ENCODE results near the gene ALX4.

The ALX4 gene

DNA sequence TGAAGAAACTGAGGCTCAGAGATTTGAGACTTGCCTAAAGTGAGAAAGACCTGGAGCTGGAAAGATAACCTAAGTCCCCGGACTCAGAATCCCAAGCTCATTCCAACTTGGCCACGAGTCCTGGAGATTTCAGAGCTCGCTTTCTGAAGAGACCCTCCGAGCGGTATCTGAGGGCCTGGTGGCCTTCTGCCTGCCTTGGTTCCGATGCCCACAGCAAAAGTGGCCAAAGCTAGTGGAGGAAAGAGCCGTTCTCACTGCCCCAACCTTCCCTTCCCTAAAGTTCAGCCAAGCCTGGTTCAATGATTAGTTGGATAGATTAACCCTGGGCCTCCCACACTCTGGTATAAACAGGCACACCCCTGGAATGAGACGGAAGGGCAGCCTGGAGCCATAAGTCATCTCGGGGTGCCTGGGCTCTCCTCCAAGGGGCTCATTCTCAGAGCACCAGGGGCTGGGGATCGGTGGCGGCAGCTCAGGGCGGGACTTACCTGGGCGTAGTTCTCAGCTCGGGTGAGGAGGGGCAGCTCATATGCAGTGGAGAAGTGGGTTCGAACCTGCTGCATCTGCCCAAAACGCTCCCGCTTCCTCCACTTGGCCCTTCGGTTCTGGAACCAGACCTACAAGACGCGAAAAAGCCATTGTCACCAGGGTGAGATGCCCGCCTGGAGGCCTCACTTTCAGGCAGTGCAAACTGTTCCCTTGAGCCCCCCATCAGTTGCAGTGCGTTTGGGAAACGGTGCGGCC lies 42.8 kb downstream of the ALX4 start:
- DNase-seq = no peak

DNA sequence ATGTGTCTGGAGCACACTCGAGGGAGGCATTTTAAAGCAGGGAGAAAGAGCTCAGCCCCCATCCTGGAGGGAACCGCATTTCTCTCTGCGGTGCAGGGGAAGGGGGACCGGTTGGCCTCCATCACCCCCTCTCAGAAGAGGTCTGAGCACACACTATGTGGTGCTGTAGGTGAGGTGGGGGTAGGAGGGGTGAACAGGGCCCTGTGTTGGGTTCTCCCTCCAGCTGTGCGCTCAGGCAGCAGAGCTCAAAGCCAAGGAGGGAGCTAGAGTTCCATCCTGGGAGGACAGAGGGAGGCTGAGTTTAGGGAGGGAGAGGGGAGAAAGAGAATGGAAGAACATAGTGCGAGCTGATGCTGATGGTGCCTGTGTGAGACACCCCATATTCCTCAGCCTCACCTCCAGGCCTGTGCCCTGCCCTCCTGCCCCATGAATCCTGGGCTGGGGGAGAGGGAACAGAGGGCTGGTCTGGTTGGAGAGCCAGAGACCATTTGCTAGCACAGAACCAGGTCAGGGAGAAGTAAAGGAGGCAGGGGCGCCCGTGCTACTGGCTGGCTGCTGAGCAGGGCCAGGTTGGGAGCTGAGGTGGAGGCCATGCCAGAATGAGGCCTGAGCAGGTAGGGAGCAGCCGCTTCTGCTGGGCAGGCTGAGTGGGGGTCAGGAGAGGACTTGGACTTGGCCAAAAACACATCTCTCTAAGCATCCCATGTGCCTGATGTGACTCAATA lies 43.7 kb downstream of the ALX4 start:
- DNase-seq = no peak

DNA sequence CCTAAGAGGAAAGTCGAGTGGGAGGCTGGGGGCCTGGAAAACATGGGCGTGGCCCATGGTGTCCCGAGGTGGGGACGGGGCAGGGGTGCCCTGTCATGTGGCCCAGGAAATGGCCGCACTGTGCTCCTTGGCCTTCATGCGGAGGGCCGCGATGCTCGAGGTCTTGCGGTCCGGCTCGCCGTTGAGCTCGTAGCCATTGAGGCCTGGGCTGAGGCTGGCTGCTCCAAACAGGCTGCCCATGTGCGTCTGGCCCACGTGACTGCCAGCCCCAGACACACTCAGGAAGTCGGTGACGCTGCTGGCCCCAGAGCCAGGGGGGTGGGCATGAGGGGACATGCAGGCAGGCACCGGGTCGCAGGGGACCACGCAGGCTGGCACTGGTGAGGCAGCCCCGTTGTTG lies 45.2 kb downstream of the ALX4 start:
- DNase-seq = no peak

DNA sequence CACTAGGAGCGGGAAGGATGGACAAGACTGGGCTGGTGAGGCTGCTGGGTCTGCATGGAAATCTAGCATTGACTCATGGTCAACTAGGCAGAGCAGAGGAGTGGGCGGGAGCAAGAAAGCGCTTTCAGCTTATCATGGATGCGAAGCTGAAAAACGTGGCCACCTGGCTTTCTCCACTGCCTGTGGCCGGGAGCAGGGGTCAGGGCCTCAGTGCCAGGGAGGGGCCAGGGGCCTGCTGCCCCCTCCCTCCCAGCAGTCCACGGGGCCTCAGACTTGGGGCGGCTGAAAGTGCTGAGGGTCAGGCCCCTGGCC lies 45.5 kb downstream of the ALX4 start:
- no peak for DNase-seq

DNA sequence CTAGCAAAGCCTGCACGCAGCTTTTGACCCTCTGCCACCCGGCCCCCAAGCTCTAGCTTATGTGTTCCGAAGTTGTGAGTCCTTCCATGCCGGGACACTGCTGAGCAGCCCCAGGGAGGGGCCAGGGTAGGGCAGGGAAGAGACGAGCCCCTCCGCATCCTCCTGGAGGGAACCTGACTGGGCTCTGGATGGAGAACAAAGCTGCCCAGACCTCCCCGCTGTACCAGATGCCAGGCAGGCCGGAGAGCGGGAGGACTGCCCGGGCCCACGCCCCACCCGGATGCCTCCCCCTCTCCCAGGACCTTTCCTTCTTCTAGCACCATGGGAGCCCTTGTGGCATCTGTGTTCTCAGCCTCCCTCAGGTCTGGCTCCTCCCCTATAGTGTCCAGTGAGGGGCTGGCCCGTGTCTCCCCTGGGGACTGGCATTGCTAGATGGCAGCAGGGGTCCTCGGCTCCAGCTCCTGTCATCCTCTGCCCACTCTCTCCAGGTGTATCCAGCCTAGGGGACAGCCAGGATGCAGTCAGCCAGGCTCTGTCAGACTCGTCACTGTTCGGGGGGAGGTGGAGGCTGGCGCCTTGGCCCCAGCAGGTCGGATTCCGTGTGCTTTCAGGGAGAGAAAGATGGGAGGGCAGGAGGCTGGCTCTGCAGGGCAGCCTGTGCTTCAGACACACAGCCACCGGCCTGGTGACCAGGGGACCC lies 46.1 kb downstream of the ALX4 start:
- no peak for DNase-seq

DNA sequence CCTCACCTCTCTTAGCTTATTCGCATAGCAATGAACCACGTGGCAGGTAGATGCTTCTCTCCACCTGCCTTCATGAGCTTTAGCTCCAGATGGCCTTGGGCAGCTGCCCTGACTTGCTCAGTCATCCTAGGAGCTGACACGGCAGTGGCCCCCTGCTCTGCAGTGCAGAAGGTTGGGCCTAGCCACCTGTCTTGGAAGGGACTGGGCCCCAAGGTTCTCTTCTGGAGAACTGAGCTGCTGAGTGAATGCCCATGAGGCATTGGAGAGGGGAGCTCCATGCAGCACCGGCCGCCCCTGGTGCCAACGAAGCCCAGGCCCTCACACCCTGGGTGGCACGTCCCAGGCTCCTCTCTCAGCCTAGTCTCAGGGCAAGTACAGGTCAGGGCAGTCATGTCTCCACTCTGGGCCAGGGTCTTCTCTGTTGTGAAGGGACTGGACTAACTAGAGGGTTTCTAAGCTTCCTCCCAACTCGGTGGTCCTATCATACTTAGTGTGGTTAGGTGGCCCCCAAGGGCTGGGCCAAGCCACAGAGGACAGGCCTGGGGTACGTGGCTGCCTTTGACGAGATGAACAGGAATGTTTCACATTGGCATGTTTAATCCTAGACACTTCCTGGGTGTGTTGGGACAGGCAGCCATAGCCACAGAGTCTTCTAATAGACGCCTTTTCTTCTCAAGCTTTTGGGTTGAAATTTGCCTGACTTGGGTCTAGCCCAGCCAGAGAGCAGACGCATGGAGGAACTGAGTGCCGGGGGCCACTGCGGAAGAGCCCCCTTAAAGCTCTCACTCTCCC lies 47.9 kb downstream of the ALX4 start:
- no peak for DNase-seq

DNA sequence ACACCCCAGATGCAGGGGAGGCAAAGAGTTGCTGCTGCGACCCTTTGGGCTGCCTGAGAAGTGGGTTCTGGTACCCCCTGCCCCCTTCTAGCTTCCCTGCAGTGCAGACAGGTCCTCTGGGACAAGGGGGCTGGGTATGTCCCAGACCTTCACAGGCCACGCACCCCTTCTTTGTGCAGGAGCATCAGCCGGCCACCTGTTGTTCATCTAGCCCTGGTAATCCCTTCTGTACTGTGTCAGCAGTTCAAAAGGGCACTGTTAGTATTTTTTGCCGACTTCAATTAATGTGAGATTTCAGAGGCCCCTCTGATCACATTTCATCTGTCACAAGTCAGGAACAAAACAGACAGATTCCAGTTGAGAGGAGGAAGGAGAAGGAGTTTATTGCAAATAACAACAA lies 49.9 kb downstream of the ALX4 start:
- no peak for DNase-seq

DNA sequence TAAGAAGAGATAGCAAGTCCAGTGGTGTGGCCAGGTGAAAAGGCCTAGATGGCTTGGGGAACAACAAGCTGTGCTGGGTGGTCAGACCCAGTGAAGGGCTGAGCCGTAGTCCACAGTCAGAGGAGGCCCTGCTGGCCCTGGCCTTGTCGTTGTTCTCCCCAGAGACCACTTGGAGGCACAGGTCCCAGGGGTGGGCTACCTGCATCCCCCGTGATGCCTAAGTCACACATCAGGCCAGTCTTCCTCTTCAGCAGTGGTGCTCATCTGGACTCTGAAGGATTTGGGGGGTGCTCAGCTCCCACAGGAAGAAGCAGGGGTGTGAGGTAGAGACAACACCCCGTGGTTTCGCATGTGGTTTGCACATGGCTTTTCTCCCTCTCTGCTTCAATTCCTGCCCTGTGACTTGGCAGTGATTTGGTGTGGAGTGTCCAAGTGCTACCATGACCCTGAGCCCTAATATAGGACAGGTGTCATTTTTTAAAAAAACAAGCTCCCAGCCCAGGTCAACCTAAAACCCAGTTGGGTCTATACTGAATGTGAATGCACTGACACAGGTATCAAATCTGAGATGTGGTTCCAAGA lies 51.0 kb downstream of the ALX4 start:
- DNase-seq = no peak

DNA sequence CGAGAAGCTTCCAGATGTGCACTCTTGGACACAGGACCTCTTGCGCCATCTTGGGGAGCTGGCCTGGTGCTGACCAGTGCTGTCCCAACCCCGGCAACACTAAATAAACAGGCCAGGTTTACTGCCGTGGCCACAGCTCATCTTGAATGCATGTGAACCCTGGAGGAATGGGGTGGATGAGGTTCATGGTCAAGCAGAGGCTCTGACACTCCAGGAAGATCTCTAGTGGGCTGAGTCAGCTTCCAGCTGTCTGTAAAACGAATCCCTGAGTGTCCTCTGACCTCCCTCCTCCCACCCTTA lies 51.8 kb downstream of the ALX4 start:
- no peak for DNase-seq

DNA sequence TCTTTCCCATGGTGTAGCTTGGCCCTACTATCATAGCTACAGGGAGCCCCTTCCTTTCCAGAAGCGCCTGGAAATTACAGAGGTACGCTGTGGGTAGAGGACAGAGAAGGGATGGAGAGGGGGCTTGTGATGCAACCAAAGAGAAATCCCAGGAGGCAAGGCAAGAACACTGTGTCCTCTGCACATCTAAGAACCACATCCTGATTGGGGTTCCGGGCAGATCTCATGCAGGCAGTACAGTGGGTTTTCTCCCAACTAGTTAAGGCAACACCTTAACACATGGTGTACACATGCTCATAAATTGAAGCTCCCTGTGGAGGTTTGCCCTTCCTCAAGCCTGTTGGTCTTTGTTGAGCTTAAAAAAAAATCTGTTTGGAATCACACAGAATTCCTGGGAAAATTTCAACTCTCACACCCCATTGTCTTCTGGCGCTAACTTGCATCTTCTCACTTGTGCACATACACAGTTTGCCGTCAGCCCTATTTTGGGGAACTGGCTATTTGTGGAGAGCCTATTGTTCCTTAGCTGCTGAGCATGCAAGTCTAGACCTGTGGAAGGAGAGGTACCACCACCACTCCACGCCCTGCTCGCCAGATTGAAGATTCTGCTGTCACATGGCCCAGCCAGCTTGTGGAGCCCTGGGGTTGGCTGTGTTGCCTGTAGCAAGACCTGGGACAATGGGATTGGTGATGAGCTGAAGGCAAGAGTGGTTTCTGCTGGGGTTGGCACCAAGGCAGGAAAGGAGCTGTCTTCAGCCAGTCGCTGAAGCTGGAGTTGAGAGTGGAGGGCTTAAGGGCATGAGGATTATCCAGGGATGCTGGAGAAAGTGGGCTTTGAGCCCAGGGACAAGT lies 52.4 kb downstream of the ALX4 start:
- no peak for DNase-seq

DNA sequence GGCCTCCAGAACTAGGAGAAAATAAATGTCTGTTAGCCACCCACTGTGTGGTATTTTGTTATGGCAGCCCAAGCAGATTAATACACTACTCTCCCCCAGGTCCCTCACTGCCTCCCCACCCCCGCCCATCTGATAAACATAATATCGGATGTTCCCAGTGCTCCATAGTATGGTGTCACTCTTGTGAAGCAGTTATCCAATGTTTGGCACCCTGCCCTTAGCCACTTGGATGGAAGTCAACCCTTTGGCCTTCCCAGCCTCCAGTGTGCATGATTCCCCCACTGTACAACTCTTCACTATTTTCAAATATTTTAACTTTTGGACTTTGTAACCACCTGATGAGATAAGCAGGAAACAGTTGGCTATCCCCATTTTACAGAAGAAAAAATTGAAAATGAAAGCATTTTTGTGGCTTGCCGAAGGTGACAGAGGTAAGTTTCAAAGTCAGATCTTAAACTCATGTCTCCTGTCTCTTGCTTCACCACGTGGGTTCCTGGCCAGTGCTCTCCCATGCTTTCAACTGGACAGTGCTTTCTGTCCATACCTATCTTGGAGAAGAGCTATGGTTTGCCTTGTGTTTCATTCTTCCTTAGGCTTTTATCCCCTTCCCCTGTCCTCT lies 53.2 kb downstream of the ALX4 start:
- no peak for DNase-seq

DNA sequence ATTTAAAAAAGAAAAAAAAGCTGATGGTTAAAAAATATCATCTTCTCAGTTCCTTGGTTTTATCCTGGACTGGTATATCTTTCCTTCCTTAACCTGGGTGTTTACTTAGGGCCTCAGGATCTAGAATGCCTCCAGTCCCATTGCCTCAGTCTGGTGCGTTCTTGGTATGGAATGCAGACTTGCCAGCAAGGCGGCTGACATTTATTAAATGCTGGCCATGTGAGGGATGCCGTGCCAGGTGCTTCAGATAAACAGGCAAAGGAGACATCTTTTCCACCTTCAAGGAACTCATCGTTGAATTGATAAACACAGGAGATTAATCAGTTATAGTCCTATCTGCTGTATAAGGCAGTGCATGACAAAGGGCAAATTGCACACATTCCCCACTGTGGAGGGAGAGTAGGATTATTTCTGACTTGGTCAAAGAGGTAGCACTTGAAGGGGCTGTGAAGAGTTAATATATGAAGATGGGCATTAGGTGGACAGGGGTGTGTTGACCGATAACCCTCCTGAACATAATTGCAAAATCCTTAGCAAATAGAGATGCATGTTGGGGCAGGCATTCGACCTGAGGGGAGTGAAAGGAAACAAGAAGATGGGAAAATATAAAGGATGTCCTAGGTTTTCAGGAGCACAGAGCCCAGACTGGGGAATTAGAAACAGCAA lies 54.4 kb downstream of the ALX4 start:
- DNase-seq = peak in 1 of 3 experiments; percentile 18

DNA sequence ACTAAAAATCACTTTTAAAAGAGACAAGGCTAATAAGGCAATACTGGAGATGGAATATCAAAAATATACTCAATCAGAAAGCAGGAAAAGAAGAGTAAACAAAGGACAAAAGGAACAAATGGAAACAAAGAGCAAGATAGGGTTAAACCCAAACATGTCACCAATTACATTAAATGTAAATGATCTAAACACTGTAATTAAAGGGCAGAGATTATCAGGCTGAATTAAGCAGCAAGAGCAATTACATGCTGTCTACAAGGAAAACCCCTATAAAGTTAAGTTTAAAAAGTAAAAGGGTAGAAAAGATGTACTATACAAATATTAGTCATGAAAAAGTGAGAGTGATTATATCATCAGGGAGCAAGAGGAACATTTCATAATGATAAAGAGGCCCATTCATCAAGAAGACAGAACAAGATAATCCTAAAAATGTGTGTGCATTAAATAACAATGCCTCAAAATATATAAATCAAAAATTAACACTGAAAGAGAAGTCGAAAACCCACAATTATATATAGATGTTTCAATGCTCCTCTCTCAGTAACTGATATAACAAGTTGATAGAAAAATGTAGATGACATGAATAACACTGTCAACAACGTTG lies 56.8 kb downstream of the ALX4 start:
- DNase-seq = no peak

DNA sequence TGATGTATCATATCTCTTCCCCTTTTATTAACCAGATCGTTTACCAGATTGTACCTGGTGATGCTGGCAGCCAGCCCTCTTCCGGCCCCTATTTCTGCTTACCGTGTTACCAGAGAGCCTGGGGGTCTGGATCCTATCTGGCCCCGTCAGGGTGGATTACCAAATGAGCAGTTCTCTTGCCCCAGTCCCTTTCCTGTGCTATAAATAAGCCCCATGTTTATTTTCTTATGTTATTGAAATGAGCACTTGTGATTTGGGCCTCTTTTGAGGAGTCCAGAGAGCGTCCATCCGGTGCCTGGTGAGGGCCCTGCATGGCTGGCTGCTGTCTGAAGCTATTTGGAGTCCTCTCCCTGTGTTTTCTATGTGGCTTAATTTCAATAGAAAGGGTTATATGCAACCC lies 59.5 kb downstream of the ALX4 start:
- no peak for DNase-seq

DNA sequence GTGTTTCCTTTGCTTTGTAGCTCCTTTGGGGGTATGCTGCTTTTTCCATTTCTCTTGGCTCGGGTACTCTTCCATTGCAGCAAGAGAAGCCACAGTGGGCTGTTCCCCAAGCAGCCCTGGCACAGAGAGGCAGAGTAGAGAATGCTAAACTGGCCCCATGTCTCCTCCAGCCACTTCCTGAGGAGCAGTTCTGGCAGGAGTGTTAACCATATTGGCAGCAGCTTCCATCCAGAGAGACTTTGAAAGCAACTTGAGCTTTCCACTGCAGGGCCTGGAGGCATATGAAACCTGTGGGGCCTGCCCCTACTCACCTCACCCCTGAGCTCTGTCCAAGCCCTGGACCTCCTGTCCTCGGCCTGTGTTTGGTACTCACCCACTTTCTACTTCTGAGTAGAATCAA lies 61.8 kb downstream of the ALX4 start:
- DNase-seq = no peak

DNA sequence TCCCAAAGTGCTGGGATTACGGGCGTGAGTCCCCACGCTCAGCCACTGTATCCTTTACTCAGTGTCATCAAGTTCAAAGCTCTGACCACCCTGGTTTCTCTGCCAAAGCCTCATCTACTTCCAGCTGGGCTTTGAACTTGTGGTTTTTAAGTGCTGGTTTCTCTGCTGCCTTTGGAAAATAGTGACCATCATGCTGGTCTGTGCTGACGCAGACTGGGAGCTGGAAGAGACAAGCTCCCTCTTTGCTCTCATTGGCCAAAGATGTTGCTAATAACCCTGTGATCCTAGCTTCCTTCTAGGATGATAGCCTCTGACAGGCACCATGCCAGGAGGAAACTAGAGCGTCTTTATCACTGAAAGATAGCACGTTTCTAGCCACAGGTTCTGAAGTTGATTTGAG lies 62.4 kb downstream of the ALX4 start:
- DNase-seq = no peak

DNA sequence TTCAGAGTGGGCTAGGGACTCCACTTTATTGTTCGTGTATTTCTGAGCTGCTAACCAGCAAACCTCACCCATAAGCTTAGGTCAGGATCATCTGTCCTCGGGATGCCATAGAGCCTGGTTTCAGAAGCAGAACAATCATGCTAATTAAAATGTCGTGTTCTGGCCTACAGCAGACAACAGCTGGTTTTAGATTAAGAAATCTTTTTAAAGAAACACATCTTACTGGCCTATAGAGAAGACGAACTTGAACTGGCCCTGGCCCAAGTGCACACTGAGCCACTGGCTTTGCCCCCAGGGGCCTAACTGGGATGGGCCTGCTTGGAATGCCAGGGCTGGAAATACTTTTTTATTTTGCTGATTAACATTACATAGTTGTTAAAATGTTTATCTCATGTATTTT lies 63.2 kb downstream of the ALX4 start:
- no peak for DNase-seq

DNA sequence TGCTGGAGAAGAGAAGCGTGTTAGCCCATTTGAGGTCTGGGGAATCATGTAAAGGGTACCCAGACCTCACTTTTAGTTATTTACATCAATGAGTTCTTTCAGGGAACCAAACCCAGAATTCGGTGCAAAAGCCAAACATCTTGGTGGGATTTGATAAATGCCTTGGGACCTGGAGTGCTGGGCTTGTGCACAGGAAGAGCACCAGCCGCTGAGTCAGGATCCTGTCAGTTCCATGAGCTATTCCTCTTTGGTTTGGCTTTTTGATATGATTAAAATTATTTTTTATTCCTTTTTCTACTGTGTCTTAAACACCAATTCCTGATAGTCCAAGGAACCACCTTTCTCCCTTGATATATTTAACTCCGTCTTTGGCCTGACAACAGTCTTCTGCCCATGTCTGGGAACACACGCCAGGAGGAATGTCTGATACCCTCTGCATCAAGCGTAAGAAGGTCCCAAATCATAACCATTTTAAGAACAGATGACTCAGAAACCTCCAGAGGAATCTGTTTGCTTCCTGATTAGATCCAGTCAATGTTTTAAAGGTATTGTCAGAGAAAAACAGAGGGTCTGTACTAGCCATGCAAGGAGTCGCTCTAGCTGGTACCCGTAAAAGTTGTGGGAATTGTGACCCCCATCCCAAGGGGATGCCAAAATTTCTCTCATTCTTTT lies 65.2 kb downstream of the ALX4 start:
- DNase-seq = no peak

DNA sequence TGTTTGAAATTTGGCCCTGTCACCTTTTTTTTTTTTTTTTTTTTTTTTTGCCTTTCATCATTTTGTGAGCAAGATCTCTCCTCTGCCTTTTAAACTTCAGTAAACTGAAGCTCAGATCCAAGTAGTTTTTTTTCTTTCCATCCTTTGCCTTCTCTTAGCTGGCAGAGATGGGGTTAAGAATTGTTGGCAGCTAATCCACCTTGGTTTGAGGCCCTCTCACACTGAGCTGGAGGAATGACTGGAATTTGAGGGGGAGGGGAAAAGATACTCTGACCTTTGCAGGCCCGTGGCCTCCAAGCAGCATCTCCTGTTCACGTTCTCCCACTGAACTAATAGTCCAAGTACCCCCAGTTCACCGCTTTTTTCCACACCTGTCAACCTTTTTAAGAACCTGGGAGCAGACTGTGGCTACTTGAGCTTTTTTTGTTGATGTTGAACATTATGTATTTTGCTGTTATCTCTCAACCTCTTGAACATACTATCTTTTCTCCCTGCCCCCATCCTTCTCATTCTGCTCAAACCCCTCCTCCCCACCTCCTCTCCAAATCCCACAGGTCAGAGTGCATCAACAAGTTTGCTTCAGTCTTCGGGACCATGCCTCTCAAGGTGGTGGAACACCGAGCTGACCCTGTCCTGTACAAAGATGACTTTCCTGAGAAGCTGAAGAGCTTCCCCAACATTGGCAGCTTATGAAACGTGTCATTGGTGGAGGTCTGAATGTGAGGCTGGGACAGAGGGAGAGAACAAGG lies 66.2 kb downstream of the ALX4 start:
- no peak for DNase-seq

DNA sequence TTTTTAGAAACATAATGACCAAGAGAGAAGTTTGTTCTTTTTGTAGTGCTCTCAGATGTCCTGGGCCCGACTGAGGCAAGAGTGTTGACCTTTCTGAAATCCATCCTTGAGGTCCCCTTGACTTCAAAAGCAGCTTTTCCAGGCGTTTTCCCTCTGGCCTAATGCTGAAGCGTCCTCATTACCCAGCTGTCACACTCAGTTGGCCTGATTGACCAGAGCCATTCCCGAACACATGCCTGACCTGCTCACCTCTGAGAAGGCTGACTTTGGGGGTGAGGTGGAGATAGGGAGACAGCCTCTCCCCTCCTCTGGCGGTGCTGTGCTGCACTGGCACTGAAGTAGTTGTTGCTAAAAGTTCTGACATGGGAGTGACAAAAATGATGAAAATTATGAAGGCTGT lies 66.9 kb downstream of the ALX4 start:
- no peak for DNase-seq

Measured in NCI-H1417 (cell line).